Measurements from ENCODE around the gene TM6SF1.

- TF ChIP-seq, protein P1, sequence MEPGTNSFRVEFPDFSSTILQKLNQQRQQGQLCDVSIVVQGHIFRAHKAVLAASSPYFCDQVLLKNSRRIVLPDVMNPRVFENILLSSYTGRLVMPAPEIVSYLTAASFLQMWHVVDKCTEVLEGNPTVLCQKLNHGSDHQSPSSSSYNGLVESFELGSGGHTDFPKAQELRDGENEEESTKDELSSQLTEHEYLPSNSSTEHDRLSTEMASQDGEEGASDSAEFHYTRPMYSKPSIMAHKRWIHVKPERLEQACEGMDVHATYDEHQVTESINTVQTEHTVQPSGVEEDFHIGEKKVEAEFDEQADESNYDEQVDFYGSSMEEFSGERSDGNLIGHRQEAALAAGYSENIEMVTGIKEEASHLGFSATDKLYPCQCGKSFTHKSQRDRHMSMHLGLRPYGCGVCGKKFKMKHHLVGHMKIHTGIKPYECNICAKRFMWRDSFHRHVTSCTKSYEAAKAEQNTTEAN (CRISPR knock-in tag; IDR thresholded peaks at IDR 0.05) = no peak
- TF ChIP-seq SOX15 (CRISPR knock-in tag; IDR thresholded peaks at IDR 0.05) = no peak
- TF ChIP-seq, protein P2, sequence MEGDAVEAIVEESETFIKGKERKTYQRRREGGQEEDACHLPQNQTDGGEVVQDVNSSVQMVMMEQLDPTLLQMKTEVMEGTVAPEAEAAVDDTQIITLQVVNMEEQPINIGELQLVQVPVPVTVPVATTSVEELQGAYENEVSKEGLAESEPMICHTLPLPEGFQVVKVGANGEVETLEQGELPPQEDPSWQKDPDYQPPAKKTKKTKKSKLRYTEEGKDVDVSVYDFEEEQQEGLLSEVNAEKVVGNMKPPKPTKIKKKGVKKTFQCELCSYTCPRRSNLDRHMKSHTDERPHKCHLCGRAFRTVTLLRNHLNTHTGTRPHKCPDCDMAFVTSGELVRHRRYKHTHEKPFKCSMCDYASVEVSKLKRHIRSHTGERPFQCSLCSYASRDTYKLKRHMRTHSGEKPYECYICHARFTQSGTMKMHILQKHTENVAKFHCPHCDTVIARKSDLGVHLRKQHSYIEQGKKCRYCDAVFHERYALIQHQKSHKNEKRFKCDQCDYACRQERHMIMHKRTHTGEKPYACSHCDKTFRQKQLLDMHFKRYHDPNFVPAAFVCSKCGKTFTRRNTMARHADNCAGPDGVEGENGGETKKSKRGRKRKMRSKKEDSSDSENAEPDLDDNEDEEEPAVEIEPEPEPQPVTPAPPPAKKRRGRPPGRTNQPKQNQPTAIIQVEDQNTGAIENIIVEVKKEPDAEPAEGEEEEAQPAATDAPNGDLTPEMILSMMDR (IDR thresholded peaks at IDR 0.05) = no peak
- TF ChIP-seq NR3C1 (CRISPR knock-in tag; conservative IDR thresholded peaks at IDR 0.05; ENCODE audit: low read depth) = no peak
These were observed 11.5 kb downstream of the TM6SF1 start for GRCh38 chr15:83118968-83119367.
